H9 (cell line): ENCODE results near the gene LCNL1. TPM values are rescaled to one million over a fixed set of nuclear protein-coding genes. Genes with fewer than 3 reads are reported as not detected.

Experiments used
- DNase-seq: peaks from one replicate; pipeline ENCODE4 v3.0.0-alpha.2; 2017
- H2AFZ ChIP-seq: one replicate; pipeline ENCODE4 v1.6.1; 2013; ENCODE audit warnings: mild to moderate bottlenecking, low read length, control low read depth, moderate library complexity
- H2AK5ac ChIP-seq: 2 replicates; pipeline ENCODE4 v1.6.1; 2013; ENCODE audit warnings: low read length, control low read depth, mixed read lengths; ENCODE audit not compliant: insufficient read length
- H2BK120ac ChIP-seq: one replicate; pipeline ENCODE4 v1.6.1; 2013; ENCODE audit warnings: low read depth, mild to moderate bottlenecking, low read length, control low read depth, inconsistent platforms; ENCODE audit not compliant: poor library complexity, severe bottlenecking
- H2BK12ac ChIP-seq: 2 replicates; pipeline ENCODE4 v1.6.1; 2013; ENCODE audit warnings: low read length, control low read depth, mixed read lengths, low read depth; ENCODE audit not compliant: insufficient read length
- H2BK15ac ChIP-seq: 2 replicates; pipeline ENCODE4 v1.6.1; 2013; ENCODE audit warnings: low read depth, low read length, control low read depth
- H2BK20ac ChIP-seq: one replicate; pipeline ENCODE4 v1.6.1; 2013; ENCODE audit warnings: low read depth, mild to moderate bottlenecking, low read length, control low read depth, inconsistent platforms; ENCODE audit not compliant: poor library complexity, severe bottlenecking
- H2BK5ac ChIP-seq: 2 replicates; pipeline ENCODE4 v1.6.1; 2013; ENCODE audit warnings: low read length, control low read depth, mixed read lengths; ENCODE audit not compliant: insufficient read length
- H3K14ac ChIP-seq: 2 replicates; pipeline ENCODE4 v1.6.1; 2013; ENCODE audit warnings: low read length, control low read depth; ENCODE audit not compliant: insufficient read depth
- H3K18ac ChIP-seq: 2 replicates; pipeline ENCODE4 v1.6.1; 2013; ENCODE audit warnings: low read depth, mild to moderate bottlenecking, mixed read lengths, low read length, control low read depth; ENCODE audit not compliant: insufficient read length
- H3K23ac ChIP-seq: 2 replicates; pipeline ENCODE4 v1.6.1; 2013; ENCODE audit warnings: low read length, control low read depth, mixed read lengths, low read depth; ENCODE audit not compliant: insufficient read length
- H3K23me2 ChIP-seq: 2 replicates; pipeline ENCODE4 v1.6.1; 2013; ENCODE audit warnings: low read depth, mild to moderate bottlenecking, mixed read lengths, low read length, control low read depth; ENCODE audit not compliant: insufficient read length, poor library complexity, severe bottlenecking
- H3K27ac ChIP-seq: 2 replicates; pipeline ENCODE4 v1.5.1; 2013; ENCODE audit warnings: low read length, control low read depth, mixed read lengths, low read depth; ENCODE audit not compliant: insufficient read length
- H3K27me3 ChIP-seq: 2 replicates; pipeline ENCODE4 v1.6.1; 2013; ENCODE audit warnings: low read length, control low read depth, inconsistent platforms; ENCODE audit not compliant: insufficient read depth
- H3K4ac ChIP-seq: 2 replicates; pipeline ENCODE4 v1.6.1; 2013; ENCODE audit warnings: low read depth, mild to moderate bottlenecking, control low read depth, inconsistent platforms, low read length, moderate library complexity
- H3K4me1 ChIP-seq: 2 replicates; pipeline ENCODE4 v1.6.1; 2013; ENCODE audit warnings: low read length, control low read depth, inconsistent platforms; ENCODE audit not compliant: insufficient read depth
- H3K4me2 ChIP-seq: 2 replicates; pipeline ENCODE4 v1.6.1; 2013; ENCODE audit warnings: low read length, control low read depth, mixed read lengths; ENCODE audit not compliant: insufficient read length, insufficient read depth
- H3K56ac ChIP-seq: 2 replicates; pipeline ENCODE4 v1.6.1; 2013; ENCODE audit warnings: low read depth, mild to moderate bottlenecking, mixed read lengths, low read length, control low read depth; ENCODE audit not compliant: insufficient read length
- H3K79me1 ChIP-seq: 2 replicates; pipeline ENCODE4 v1.6.1; 2013; ENCODE audit warnings: low read depth, mild to moderate bottlenecking, moderate library complexity, low read length, control low read depth, inconsistent platforms; ENCODE audit not compliant: insufficient read depth, poor library complexity, severe bottlenecking
- H3K79me2 ChIP-seq: 2 replicates; pipeline ENCODE4 v1.6.1; 2013; ENCODE audit warnings: low read length, control low read depth, inconsistent platforms; ENCODE audit not compliant: insufficient read depth
- H3K9ac ChIP-seq: 2 replicates; pipeline ENCODE4 v1.6.1; 2013; ENCODE audit warnings: low read length, control low read depth, mixed read lengths; ENCODE audit not compliant: insufficient read length; ENCODE audit errors: extremely low read depth
- H3K9me3 ChIP-seq: one replicate; pipeline ENCODE4 v1.6.1; 2013; ENCODE audit warnings: low read depth, low read length, inconsistent platforms; ENCODE audit not compliant: control insufficient read depth
- H3T11ph ChIP-seq: one replicate; pipeline ENCODE4 v1.6.1; 2013; ENCODE audit warnings: mild to moderate bottlenecking, low read length, control low read depth, inconsistent platforms
- H4K20me1 ChIP-seq: one replicate; pipeline ENCODE4 v1.6.1; 2013; ENCODE audit not compliant: control insufficient read depth, insufficient read length, insufficient read depth
- H4K5ac ChIP-seq: 2 replicates; pipeline ENCODE4 v1.6.1; 2013; ENCODE audit warnings: low read depth, mild to moderate bottlenecking, mixed read lengths, low read length, control low read depth; ENCODE audit not compliant: insufficient read length
- H4K8ac ChIP-seq: replicated peaks from 2 replicates; pipeline ENCODE4 v1.6.1; 2013; ENCODE audit warnings: low read length, control low read depth, mixed read lengths, low read depth; ENCODE audit not compliant: insufficient read length
- H4K91ac ChIP-seq: 2 replicates; pipeline ENCODE4 v1.6.1; 2013; ENCODE audit warnings: low read depth, mild to moderate bottlenecking, moderate library complexity, mixed read lengths, low read length, control low read depth; ENCODE audit not compliant: insufficient read length
- H3K27ac Mint-ChIP-seq, 3 experiments: 2 replicates in 2 of 3; 3 replicates in 1 of 3; pipeline ENCODE4 v1.8.0; 2020 to 2021; ENCODE audit warnings: mixed read lengths in 3 of 3, mild to moderate bottlenecking in 1 of 3, moderate library complexity in 1 of 3
- H3K27me3 Mint-ChIP-seq: 2 replicates; pipeline ENCODE4 v1.8.0; 2021; ENCODE audit warnings: low read depth, mild to moderate bottlenecking, moderate library complexity, mixed read lengths
- H3K36me3 Mint-ChIP-seq, 3 experiments: 2 replicates in 2 of 3; 3 replicates in 1 of 3; pipeline ENCODE4 v1.8.0; 2020 to 2021; ENCODE audit warnings: low read depth in 3 of 3, mixed read lengths in 3 of 3; ENCODE audit not compliant: insufficient read depth in 1 of 3
- H3K4me1 Mint-ChIP-seq, 2 experiments: 2 replicates each; pipeline ENCODE4 v1.8.0; 2020; ENCODE audit warnings: mixed read lengths in 2 of 2
- H3K4me3 Mint-ChIP-seq, 2 experiments: 2 replicates in 1 of 2; 3 replicates in 1 of 2; pipeline ENCODE4 v1.8.0; 2020 to 2021; ENCODE audit warnings: mild to moderate bottlenecking in 2 of 2, mixed read lengths in 2 of 2, moderate library complexity in 1 of 2
- H3K9me3 Mint-ChIP-seq, 2 experiments: 2 replicates in 1 of 2; 3 replicates in 1 of 2; pipeline ENCODE4 v1.8.0; 2020; ENCODE audit warnings: mild to moderate bottlenecking in 2 of 2, mixed read lengths in 2 of 2, moderate library complexity in 1 of 2
- WGBS: extraction: QIAGEN DNeasy Blood & Tissue Kit; methylation state at CpG from one replicate; pipeline ENCODE4 v1.1.7; 2013; ENCODE audit warnings: missing lambda C conversion rate, low lambda C conversion rate, mixed read lengths; ENCODE audit not compliant: insufficient read length; ENCODE audit errors: extremely low coverage; 5-methylcytosine and 5-hydroxymethylcytosine counted together
- total RNA-seq: library from RNA; stranded (reverse); gene quantifications from 2 replicates; pipeline ENCODE4 v1.2.1, GENCODE V29; 2021
- TF ChIP-seq, protein P1 (sequence below): fragments of 200-600 bp; sonication (generic); conservative IDR thresholded peaks from 3 replicates; pipeline ENCODE4 v1.8.0; 2021; ENCODE audit warnings: antibody characterized with exemption, mild to moderate bottlenecking

The LCNL1 gene
- total RNA-seq, 1 experiment from 2014 or later, result 0.20 TPM

- H3K27me3 ChIP-seq, result no peaks in the 10 kb centered on the region
- no peaks in the 10 kb centered on the region for H3K4me1 ChIP-seq
- H4K5ac ChIP-seq, result no peak overlapping the region
- H3K23ac ChIP-seq, result no peak overlapping the region
- H2BK5ac ChIP-seq, result no peak overlapping the region
- no peaks in the 10 kb centered on the region for H3K9me3 Mint-ChIP-seq
- no CpG with 5 or more reads among the region's 10 CpGs for WGBS
- peak overlapping the region; percentile 37 for H3K4me2 ChIP-seq
- H2BK15ac ChIP-seq, result no peak overlapping the region
- no peak overlapping the region for H3K18ac ChIP-seq
- H3K9ac ChIP-seq, result no peak overlapping the region
- H3K56ac ChIP-seq, result no peak overlapping the region
- no peak overlapping the region for H3K4ac ChIP-seq
- peaks cover 0 to 8% (median 2%) of the 10 kb centered on the region in 3 experiments; a peak in 4 of 7 replicates for H3K36me3 Mint-ChIP-seq
- TF ChIP-seq, protein P1, sequence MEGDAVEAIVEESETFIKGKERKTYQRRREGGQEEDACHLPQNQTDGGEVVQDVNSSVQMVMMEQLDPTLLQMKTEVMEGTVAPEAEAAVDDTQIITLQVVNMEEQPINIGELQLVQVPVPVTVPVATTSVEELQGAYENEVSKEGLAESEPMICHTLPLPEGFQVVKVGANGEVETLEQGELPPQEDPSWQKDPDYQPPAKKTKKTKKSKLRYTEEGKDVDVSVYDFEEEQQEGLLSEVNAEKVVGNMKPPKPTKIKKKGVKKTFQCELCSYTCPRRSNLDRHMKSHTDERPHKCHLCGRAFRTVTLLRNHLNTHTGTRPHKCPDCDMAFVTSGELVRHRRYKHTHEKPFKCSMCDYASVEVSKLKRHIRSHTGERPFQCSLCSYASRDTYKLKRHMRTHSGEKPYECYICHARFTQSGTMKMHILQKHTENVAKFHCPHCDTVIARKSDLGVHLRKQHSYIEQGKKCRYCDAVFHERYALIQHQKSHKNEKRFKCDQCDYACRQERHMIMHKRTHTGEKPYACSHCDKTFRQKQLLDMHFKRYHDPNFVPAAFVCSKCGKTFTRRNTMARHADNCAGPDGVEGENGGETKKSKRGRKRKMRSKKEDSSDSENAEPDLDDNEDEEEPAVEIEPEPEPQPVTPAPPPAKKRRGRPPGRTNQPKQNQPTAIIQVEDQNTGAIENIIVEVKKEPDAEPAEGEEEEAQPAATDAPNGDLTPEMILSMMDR, result no peak
- H3K79me1 ChIP-seq, result no peaks in the 10 kb centered on the region
- no peak overlapping the region for H4K8ac ChIP-seq
- no peak overlapping the region for H2BK12ac ChIP-seq
- no peak overlapping the region for H3K14ac ChIP-seq
- no peak overlapping the region for H2AK5ac ChIP-seq
- H4K20me1 ChIP-seq, result no peaks in the 10 kb centered on the region
- H2BK20ac ChIP-seq, result no peak overlapping the region
- H3K4me1 Mint-ChIP-seq, result peaks cover 9 to 12% of the 10 kb centered on the region in 2 experiments
- peaks cover 6% of the 10 kb centered on the region for H3K23me2 ChIP-seq
- no peak overlapping the region for H3K27ac ChIP-seq
- H2BK120ac ChIP-seq, result no peak overlapping the region
- DNase-seq, result no peak
- no peak overlapping the region; a peak in 1 of 7 replicates for H3K27ac Mint-ChIP-seq
- H4K91ac ChIP-seq, result no peak overlapping the region
- H3K9me3 ChIP-seq, result no peaks in the 10 kb centered on the region
- no peak overlapping the region for H3T11ph ChIP-seq
- no peak overlapping the region for H2AFZ ChIP-seq
- H3K79me2 ChIP-seq, result no peaks in the 10 kb centered on the region
- no peak overlapping the region; a peak in 1 of 5 replicates for H3K4me3 Mint-ChIP-seq
- peaks cover 7% of the 10 kb centered on the region for H3K27me3 Mint-ChIP-seq
These were observed 14.6 kb downstream of the LCNL1 start for GRCh38 chr9:136997371-136997770.
